ENCODE measurements around the gene CCDC47. TPM values are rescaled to one million over a fixed set of nuclear protein-coding genes. Genes with fewer than 3 reads are reported as not detected.

CCDC47 gene
- total RNA-seq, 2 experiments from 2014 or later = 31.0 to 31.3 TPM

GRCh38 chr17:63792055-63792729, 18.8 kb upstream of the CCDC47 start:
- H3K4me1 Mint-ChIP-seq (ENCODE audit: low read depth) = peaks cover 4% of the 10 kb centered on the region
- intact Hi-C loops (cut with DNase I, micrococcal nuclease) = no loop called here
- H3K9me3 Mint-ChIP-seq = no peaks in the 10 kb centered on the region
- TF ChIP-seq CTCF (IDR thresholded peaks at IDR 0.05) = no peak
- peaks cover 85% of the 10 kb centered on the region for H3K36me3 ChIP-seq (ENCODE audit: insufficient read depth, low read length)
- peaks cover 86% of the 10 kb centered on the region for H3K36me3 Mint-ChIP-seq (ENCODE audit: low read depth)
- no peaks in the 10 kb centered on the region for H3K27me3 Mint-ChIP-seq
- H3K27me3 ChIP-seq (ENCODE audit: control insufficient read depth in 1 of 2, insufficient read depth in 2 of 2, low read length in 2 of 2) = no peaks in the 10 kb centered on the region
- CTCF ChIA-PET = no interaction called here
- no peaks in the 10 kb centered on the region for H3K9me3 ChIP-seq (ENCODE audit: control insufficient read depth in 1 of 2, insufficient read depth in 1 of 2, low read length in 2 of 2)
- no peak overlapping the region for H3K27ac ChIP-seq (ENCODE audit: low read depth in 1 of 2, low read length in 2 of 2)
- H3K27ac Mint-ChIP-seq = no peak overlapping the region
- DNase-seq (no peak), ATAC-seq (ENCODE audit: poor library complexity) (no peak)
- H3K4me3 ChIP-seq (ENCODE audit: low read length) = no peak overlapping the region
- H3K4me3 Mint-ChIP-seq = no peak overlapping the region
- H3K4me1 ChIP-seq (ENCODE audit: insufficient read depth, low read length) = peaks cover 2% of the 10 kb centered on the region
- POLR2A ChIA-PET = no interaction called here

- Mint-ChIP-seq H3K27me3 (no peaks in the 10 kb centered on the region), H3K36me3 (ENCODE audit: low read depth) (peaks cover 82% of the 10 kb centered on the region), H3K4me1 (ENCODE audit: low read depth) (peaks cover 10% of the 10 kb centered on the region), H3K9me3 (no peaks in the 10 kb centered on the region), H3K27ac (no peak overlapping the region), H3K4me3 (no peak overlapping the region)
- ChIA-PET CTCF (no interaction called here), POLR2A (interaction anchor here (2.0 kb wide), 1 partner anchor 16 kb away, joined by 5 read pairs; the partner anchor contains the start of genes CCDC47 and DDX42)
- H3K27ac ChIP-seq (ENCODE audit: low read depth in 1 of 2, low read length in 2 of 2) = no peak overlapping the region
- H3K4me1 ChIP-seq (ENCODE audit: insufficient read depth, low read length) = peaks cover 2% of the 10 kb centered on the region
- ATAC-seq (ENCODE audit: poor library complexity) = no peak
- H3K9me3 ChIP-seq (ENCODE audit: control insufficient read depth in 1 of 2, insufficient read depth in 1 of 2, low read length in 2 of 2) = no peaks in the 10 kb centered on the region
- intact Hi-C loops (cut with DNase I, micrococcal nuclease) = no loop called here
- H3K27me3 ChIP-seq (ENCODE audit: control insufficient read depth in 1 of 2, insufficient read depth in 2 of 2, low read length in 2 of 2) = no peaks in the 10 kb centered on the region
- DNase-seq = no peak
- no peak overlapping the region for H3K4me3 ChIP-seq (ENCODE audit: low read length)
- TF ChIP-seq CTCF (IDR thresholded peaks at IDR 0.05) = no peak
- H3K36me3 ChIP-seq (ENCODE audit: insufficient read depth, low read length) = peaks cover 76% of the 10 kb centered on the region
Measured at GRCh38 chr17:63790057-63790456, 16.7 kb upstream of the CCDC47 start.

- CTCF ChIA-PET = no interaction called here
- no peaks in the 10 kb centered on the region for H3K4me1 ChIP-seq (ENCODE audit: insufficient read depth, low read length)
- POLR2A ChIA-PET = interaction anchor here (0.6 to 0.7 kb wide), 2 partner anchors 9 to 90 kb away, joined by 3 read pairs; no protein-coding TSS in a partner anchor
- no peak overlapping the region for H3K27ac Mint-ChIP-seq
- no peaks in the 10 kb centered on the region for H3K9me3 Mint-ChIP-seq
- H3K36me3 ChIP-seq (ENCODE audit: insufficient read depth, low read length) = peaks cover 63% of the 10 kb centered on the region
- no peak for ATAC-seq (ENCODE audit: poor library complexity)
- H3K27me3 ChIP-seq (ENCODE audit: control insufficient read depth in 1 of 2, insufficient read depth in 2 of 2, low read length in 2 of 2) = no peaks in the 10 kb centered on the region
- no peak overlapping the region for H3K27ac ChIP-seq (ENCODE audit: low read depth in 1 of 2, low read length in 2 of 2)
- intact Hi-C loops (cut with DNase I, micrococcal nuclease) = no loop called here
- no peak overlapping the region for H3K4me3 Mint-ChIP-seq
- DNase-seq = no peak
- no peak for TF ChIP-seq CTCF (IDR thresholded peaks at IDR 0.05)
- no peaks in the 10 kb centered on the region for H3K27me3 Mint-ChIP-seq
- peaks cover 74% of the 10 kb centered on the region for H3K36me3 Mint-ChIP-seq (ENCODE audit: low read depth)
- H3K4me1 Mint-ChIP-seq (ENCODE audit: low read depth) = peaks cover 26% of the 10 kb centered on the region
- H3K9me3 ChIP-seq (ENCODE audit: control insufficient read depth in 1 of 2, insufficient read depth in 1 of 2, low read length in 2 of 2) = no peaks in the 10 kb centered on the region
- no peak overlapping the region for H3K4me3 ChIP-seq (ENCODE audit: low read length)
Measured at GRCh38 chr17:63786971-63787711, 13.7 kb upstream of the CCDC47 start.

Measured in CD4-positive, alpha-beta T cell (primary cell).